Thyroid gland (tissue), 4 donors: ENCODE measurements around the gene MYOM3.
A peak's percentile ranks its signal among the peaks of the same experiment; 100 is the strongest.

ENCODE experiments used
- CTCF ChIP-seq, 6 experiments: fragments of 200-600 bp in 3 of 6; fragments of 450-650 bp in 3 of 6; sonication (generic) in 3 of 6; IDR thresholded peaks; one replicate each; pipeline ENCODE4 v1.5.1; 2016 to 2019; ENCODE audit warnings: antibody characterized with exemption in 6 of 6, mild to moderate bottlenecking in 2 of 6, inconsistent platforms in 1 of 6, moderate library complexity in 1 of 6
- POLR2A ChIP-seq, 2 donors: fragments of 450-650 bp; IDR thresholded peaks; one replicate each; pipeline ENCODE4 v1.6.1; 2017; ENCODE audit warnings: antibody characterized with exemption in 2 of 2, mild to moderate bottlenecking in 2 of 2, moderate library complexity in 1 of 2

- no peak for TF ChIP-seq CTCF (IDR thresholded peaks at IDR 0.05)
- peak in 1 of 2 donors; percentile 33 for TF ChIP-seq POLR2A (IDR thresholded peaks at IDR 0.05)
Observed at GRCh38 chr1:24142546-24143534, 30.9 kb upstream of the MYOM3 start, which contains the start of gene IL22RA1.
